Activated T-cell treated with anti-CD3 and anti-CD28 coated beads for 24 hours (primary cell): ENCODE measurements around the gene LAIR2.
"Not testable (repeated sequence)": the region's sequence is repeated elsewhere in the genome, so short reads cannot be mapped to it uniquely, and the experiment has no call there.

Experiments used
- DNase-seq: peaks from one replicate; pipeline ENCODE4 v3.0.0-alpha.2; 2020; ENCODE audit warnings: low read depth

The LAIR2 gene

GRCh38 chr19:54493967-54494585, 8.6 kb upstream of the LAIR2 start:
- no peak for DNase-seq

- DNase-seq = not testable (repeated sequence)
These were observed 7.3 kb upstream of the LAIR2 start for GRCh38 chr19:54495284-54495683.

- DNase-seq = not testable (repeated sequence)
These were observed 4.7 kb upstream of the LAIR2 start for GRCh38 chr19:54497747-54498450.

GRCh38 chr19:54498451-54498772, 4.2 kb upstream of the LAIR2 start:
- not testable (repeated sequence) for DNase-seq

GRCh38 chr19:54505542-54505941, 2.9 kb downstream of the LAIR2 start:
- not testable (repeated sequence) for DNase-seq

GRCh38 chr19:54506079-54506478, 3.4 kb downstream of the LAIR2 start:
- no peak for DNase-seq

GRCh38 chr19:54507038-54507717, 4.5 kb downstream of the LAIR2 start:
- DNase-seq = not testable (repeated sequence)

GRCh38 chr19:54507824-54508223, 5.2 kb downstream of the LAIR2 start:
- no peak for DNase-seq

GRCh38 chr19:54508487-54508886, 5.9 kb downstream of the LAIR2 start:
- not testable (repeated sequence) for DNase-seq

- not testable (repeated sequence) for DNase-seq
These were observed 6.7 kb downstream of the LAIR2 start for GRCh38 chr19:54509200-54509940.

GRCh38 chr19:54515156-54515555, 12.5 kb downstream of the LAIR2 start:
- DNase-seq = no peak

GRCh38 chr19:54517483-54517882, 14.9 kb downstream of the LAIR2 start:
- DNase-seq = peak; percentile 41

- DNase-seq = no peak
These were observed 16.2 kb downstream of the LAIR2 start for GRCh38 chr19:54518844-54519243.

- DNase-seq = no peak
These were observed 18.6 kb downstream of the LAIR2 start for GRCh38 chr19:54521022-54521859.

GRCh38 chr19:54521860-54522513, 19.4 kb downstream of the LAIR2 start:
- DNase-seq = no peak

GRCh38 chr19:54523403-54523802, 20.8 kb downstream of the LAIR2 start:
- peak; percentile 39 for DNase-seq

GRCh38 chr19:54525636-54526035, 23.0 kb downstream of the LAIR2 start:
- no peak for DNase-seq

GRCh38 chr19:54526972-54527371, 24.3 kb downstream of the LAIR2 start:
- no peak for DNase-seq

- DNase-seq = no peak
These were observed 28.2 kb downstream of the LAIR2 start for GRCh38 chr19:54530866-54531265.

GRCh38 chr19:54532528-54532927, 29.9 kb downstream of the LAIR2 start:
- DNase-seq = no peak

- no peak for DNase-seq
These were observed 30.8 kb downstream of the LAIR2 start for GRCh38 chr19:54533476-54533875.
